HepG2 (cell line): ENCODE measurements around the gene DSTYK. TPM values are rescaled to one million over a fixed set of nuclear protein-coding genes. Genes with fewer than 3 reads are reported as not detected.

Source experiments
- HBP1 ChIP-seq: IDR thresholded peaks from 2 replicates; pipeline ENCODE4 v1.6.1; 2016; ENCODE audit warnings: low read depth, control low read depth
- MTA1 ChIP-seq: sonication (generic); formaldehyde crosslinking; IDR thresholded peaks from 2 replicates; pipeline ENCODE4 v1.4.0; 2020; ENCODE audit warnings: missing genetic modification reagents, mild to moderate bottlenecking, borderline replicate concordance
- SP4 ChIP-seq: sonication (generic); formaldehyde crosslinking; IDR thresholded peaks from 2 replicates; pipeline ENCODE4 v1.8.1; 2023; ENCODE audit warnings: mild to moderate bottlenecking, missing genetic modification reagents
- SRSF9 ChIP-seq: fragments of 200-400 bp; formaldehyde crosslinking; IDR thresholded peaks from 2 replicates; pipeline ENCODE4 v1.6.1; 2018; ENCODE audit warnings: borderline replicate concordance, mild to moderate bottlenecking, low read depth, low read length; ENCODE audit not compliant: insufficient read depth, poor library complexity, severe bottlenecking
- THYN1 ChIP-seq: sonication (generic); formaldehyde crosslinking; IDR thresholded peaks from 2 replicates; pipeline ENCODE4 v1.8.1; 2023; ENCODE audit warnings: low read depth, mild to moderate bottlenecking, moderate library complexity, missing genetic modification reagents, borderline replicate concordance
- polyA plus RNA-seq, 8 experiments: library from polyadenylated mRNA; depleted of rRNA in 3 of 8; stranded (reverse) in 7 of 8; unstranded in 1 of 8; fragments of >200 nt; fragmentation: Illumina TruSeq in 4 of 8; extraction: Trizol in 4 of 8; gene quantifications; 2 replicates each; pipeline versions ENCODE4 v1.2.1 to v1.2.3, GENCODE V29; 2011 to 2016; ENCODE audit warnings: low read depth in 4 of 8, missing spikeins in 1 of 8, mixed read lengths in 1 of 8; ENCODE audit not compliant: insufficient read depth in 1 of 8
- total RNA-seq, 5 experiments: library from RNA; depleted of rRNA; stranded (reverse); fragments of >200 nt; fragmentation: Illumina TruSeq; extraction: Trizol; gene quantifications; 2 replicates each; pipeline ENCODE4 v1.2.3, GENCODE V29; 2016; ENCODE audit warnings: low read depth in 1 of 5
- TF ChIP-seq, protein P1 (sequence below): sonication (generic); formaldehyde crosslinking; IDR thresholded peaks from 2 replicates; pipeline ENCODE4 v1.5.0; 2020; ENCODE audit warnings: mild to moderate bottlenecking, missing genetic modification reagents
- TF ChIP-seq, protein P2 (sequence below): sonication (generic); formaldehyde crosslinking; IDR thresholded peaks from 2 replicates; pipeline ENCODE4 v1.5.1; 2020; ENCODE audit warnings: mild to moderate bottlenecking, moderate library complexity, missing genetic modification reagents

DSTYK gene
- total and polyA plus RNA-seq, 2 of the 13 experiments (the other 11 are each of a cell fraction or from before 2014, with no cell fraction given), result 2.6 to 4.8 TPM

GRCh38 chr1:205211169-205211838 is at the start of gene DSTYK (continued):
- TF ChIP-seq, protein P1, sequence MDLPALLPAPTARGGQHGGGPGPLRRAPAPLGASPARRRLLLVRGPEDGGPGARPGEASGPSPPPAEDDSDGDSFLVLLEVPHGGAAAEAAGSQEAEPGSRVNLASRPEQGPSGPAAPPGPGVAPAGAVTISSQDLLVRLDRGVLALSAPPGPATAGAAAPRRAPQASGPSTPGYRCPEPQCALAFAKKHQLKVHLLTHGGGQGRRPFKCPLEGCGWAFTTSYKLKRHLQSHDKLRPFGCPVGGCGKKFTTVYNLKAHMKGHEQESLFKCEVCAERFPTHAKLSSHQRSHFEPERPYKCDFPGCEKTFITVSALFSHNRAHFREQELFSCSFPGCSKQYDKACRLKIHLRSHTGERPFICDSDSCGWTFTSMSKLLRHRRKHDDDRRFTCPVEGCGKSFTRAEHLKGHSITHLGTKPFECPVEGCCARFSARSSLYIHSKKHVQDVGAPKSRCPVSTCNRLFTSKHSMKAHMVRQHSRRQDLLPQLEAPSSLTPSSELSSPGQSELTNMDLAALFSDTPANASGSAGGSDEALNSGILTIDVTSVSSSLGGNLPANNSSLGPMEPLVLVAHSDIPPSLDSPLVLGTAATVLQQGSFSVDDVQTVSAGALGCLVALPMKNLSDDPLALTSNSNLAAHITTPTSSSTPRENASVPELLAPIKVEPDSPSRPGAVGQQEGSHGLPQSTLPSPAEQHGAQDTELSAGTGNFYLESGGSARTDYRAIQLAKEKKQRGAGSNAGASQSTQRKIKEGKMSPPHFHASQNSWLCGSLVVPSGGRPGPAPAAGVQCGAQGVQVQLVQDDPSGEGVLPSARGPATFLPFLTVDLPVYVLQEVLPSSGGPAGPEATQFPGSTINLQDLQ (CRISPR knock-in tag), result peak; percentile 62; the same call in 1 of the 2 replicates
- TF ChIP-seq SRSF9 (no peak), HBP1 (CRISPR knock-in tag) (peak; percentile 91), SP4 (CRISPR knock-in tag) (peak; percentile 85; the same call in 1 of the 2 replicates), THYN1 (CRISPR knock-in tag) (0 out of 2 replicates have a peak, but pooled peaks have one; percentile 1), MTA1 (peak; percentile 84)
- TF ChIP-seq, protein P2, sequence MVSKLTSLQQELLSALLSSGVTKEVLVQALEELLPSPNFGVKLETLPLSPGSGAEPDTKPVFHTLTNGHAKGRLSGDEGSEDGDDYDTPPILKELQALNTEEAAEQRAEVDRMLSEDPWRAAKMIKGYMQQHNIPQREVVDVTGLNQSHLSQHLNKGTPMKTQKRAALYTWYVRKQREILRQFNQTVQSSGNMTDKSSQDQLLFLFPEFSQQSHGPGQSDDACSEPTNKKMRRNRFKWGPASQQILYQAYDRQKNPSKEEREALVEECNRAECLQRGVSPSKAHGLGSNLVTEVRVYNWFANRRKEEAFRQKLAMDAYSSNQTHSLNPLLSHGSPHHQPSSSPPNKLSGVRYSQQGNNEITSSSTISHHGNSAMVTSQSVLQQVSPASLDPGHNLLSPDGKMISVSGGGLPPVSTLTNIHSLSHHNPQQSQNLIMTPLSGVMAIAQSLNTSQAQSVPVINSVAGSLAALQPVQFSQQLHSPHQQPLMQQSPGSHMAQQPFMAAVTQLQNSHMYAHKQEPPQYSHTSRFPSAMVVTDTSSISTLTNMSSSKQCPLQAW (CRISPR knock-in tag), result peak; percentile 73; the same call in 1 of the 2 replicates
